ENCODE results near the gene ASIC4.

- TF ChIP-seq EZH2phosphoT487 (IDR thresholded peaks at IDR 0.05; ENCODE audit: borderline replicate concordance, low read depth, low read length) (no peak), CTCF (conservative IDR thresholded peaks at IDR 0.05; ENCODE audit: low read length) (no peak)
These were observed 34.3 kb upstream of the ASIC4 start for GRCh38 chr2:219480004-219480403.

All from OCI-LY7 (cell line).